ENCODE data around the gene MRPL12. TPM values are rescaled to one million over a fixed set of nuclear protein-coding genes. Genes with fewer than 3 reads are reported as not detected.

Gene MRPL12
- total and polyA plus RNA-seq, 9 of the 15 experiments (the other 6 are each of a cell fraction or from before 2014, with no cell fraction given), result 0.94 to 338 (median 100) TPM

GRCh38 chr17:81738801-81739393 lies 35.7 kb downstream of the MRPL12 start:
- FAIRE-seq, result no peak
- H3K9me1 ChIP-seq (ENCODE audit: control insufficient read depth, insufficient read depth, low read length), result no peaks in the 10 kb centered on the region
- POLR2A ChIA-PET, result interaction anchor here (0.7 to 1.4 kb wide), 5 partner anchors 13 to 130 kb away, joined by 3 to 7 read pairs (median 4); no protein-coding TSS in a partner anchor
- no peak overlapping the region for H3K4me2 ChIP-seq (ENCODE audit: insufficient read depth, low read length)
- H3K36me3 ChIP-seq (ENCODE audit: control insufficient read depth, insufficient read depth, low read length), result no peaks in the 10 kb centered on the region
- H3K9me3 ChIP-seq (replicated peaks; ENCODE audit: control insufficient read depth, insufficient read depth, low read depth, low read length), result no peaks in the 10 kb centered on the region
- in situ Hi-C loops (cut with MboI), result loop anchor here (5.0 kb wide), 1 partner anchor 68 kb away; no protein-coding TSS in a partner anchor
- ATAC-seq, result no peak
- no peaks in the 10 kb centered on the region for H3K79me2 ChIP-seq (ENCODE audit: control insufficient read depth, insufficient read depth, low read length)
- WGBS (ENCODE audit: insufficient coverage, low coverage, missing lambda C conversion rate), result 74% methylated on average over 27 of the region's 27 CpGs
- TF ChIP-seq FOS (IDR thresholded peaks at IDR 0.05; ENCODE audit: extremely low read depth, insufficient read length), result no peak
- peak; percentile 95 for TF ChIP-seq ZBTB33 (CRISPR knock-in tag; IDR thresholded peaks at IDR 0.05)
- TF ChIP-seq ZNF143 (CRISPR knock-in tag; IDR thresholded peaks at IDR 0.05), result no peak
- TF ChIP-seq SOX6 (IDR thresholded peaks at IDR 0.05), result no peak
- no peak for TF ChIP-seq LCOR (CRISPR knock-in tag; IDR thresholded peaks at IDR 0.05)
- TF ChIP-seq WHSC1 (IDR thresholded peaks at IDR 0.05; ENCODE audit: low read length), result no peak
- H4K20me1 ChIP-seq (replicated peaks; ENCODE audit: control insufficient read depth, insufficient read depth, low read length), result no peaks in the 10 kb centered on the region
- CTCF ChIA-PET (ENCODE audit: low intra/inter-chr PET ratio), result no interaction called here
- no peak overlapping the region for H3K4me3 ChIP-seq
- H3K4me1 ChIP-seq (replicated peaks in 1 of 2; ENCODE audit: control insufficient read depth in 2 of 2, insufficient read depth in 2 of 2, low read length in 2 of 2), result peaks cover 25 to 59% of the 10 kb centered on the region in 2 experiments
- intact Hi-C loops (cut with micrococcal nuclease), result no loop called here
- no peak overlapping the region for H3K9ac ChIP-seq (ENCODE audit: insufficient read depth in 1 of 2, low read depth in 2 of 2, low read length in 2 of 2)
- H3K27me3 ChIP-seq (ENCODE audit: control insufficient read depth in 2 of 2, insufficient read depth in 2 of 2, low read length in 2 of 2), result no peaks in the 10 kb centered on the region
- BruUV-seq (replicated peaks), result no TSS peak
- DNase-seq (ENCODE audit: extremely low read depth in 1 of 4, low spot score in 3 of 4), result no peak
- no peak overlapping the region for H3K27ac ChIP-seq (ENCODE audit: extremely low read depth, low read depth, low read length)
- no peak overlapping the region for H2AFZ ChIP-seq (ENCODE audit: low read depth, low read length)
